Measurements from ENCODE around the gene GMNC.
"Not testable (repeated sequence)": the region's sequence is repeated elsewhere in the genome, so short reads cannot be mapped to it uniquely, and the experiment has no call there.

Gene GMNC, protein sequence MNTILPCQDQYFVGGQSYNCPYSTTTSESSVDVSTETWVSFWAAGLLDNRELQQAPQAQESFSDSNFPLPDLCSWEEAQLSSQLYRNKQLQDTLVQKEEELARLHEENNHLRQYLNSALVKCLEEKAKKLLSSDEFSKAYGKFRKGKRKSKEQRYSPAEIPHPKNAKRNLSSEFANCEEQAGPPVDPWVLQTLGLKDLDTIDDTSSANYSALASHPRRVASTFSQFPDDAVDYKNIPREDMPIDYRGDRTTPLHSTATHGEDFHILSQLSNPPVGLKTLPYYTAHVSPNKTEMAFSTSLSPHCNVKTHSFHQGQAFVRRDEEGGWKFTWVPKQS

DNA sequence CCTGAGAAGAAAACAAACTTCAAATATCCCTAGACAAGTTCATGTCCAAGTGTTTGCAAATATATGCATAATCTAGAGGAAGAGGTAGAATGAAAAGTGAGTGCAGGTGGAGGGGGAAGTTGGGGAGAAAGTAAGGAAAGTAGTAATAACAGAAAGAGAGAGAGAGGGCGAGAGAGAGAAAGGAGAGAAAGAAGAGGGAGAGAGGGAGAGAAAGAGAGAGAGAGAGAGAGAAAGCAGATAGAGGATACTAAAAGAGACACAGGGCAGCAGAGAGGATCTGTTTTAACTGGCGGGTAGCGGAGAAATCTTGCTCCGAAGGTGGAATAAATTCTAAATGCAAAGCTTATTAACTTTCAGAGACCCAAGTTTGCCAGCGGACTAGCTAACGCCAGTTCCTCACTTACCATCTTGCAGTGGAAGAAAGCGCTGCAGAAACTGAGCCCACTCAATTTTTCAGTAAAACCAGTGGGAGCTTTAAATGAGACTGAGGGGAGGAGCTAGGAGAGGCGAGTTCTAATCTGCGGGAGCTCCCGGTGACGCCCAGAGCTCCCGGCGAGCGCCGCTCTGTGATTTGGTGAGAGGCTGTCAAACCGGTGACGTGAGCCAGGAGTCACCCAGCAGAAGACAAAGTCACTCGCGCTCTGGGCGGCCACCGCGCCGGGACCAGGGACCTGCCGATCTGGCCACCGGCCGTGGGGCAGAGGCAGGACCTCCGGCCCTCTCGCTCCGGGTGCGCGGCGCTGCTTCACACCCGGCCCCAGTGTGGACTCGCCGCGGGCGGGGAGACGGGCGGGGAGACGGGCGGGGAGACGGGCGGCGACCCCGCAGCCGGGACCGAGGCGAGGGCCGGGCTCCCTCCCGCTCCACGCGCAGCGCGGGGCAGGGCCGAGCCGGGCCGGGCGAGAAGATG is at the start of gene GMNC:
Gene GMNC, minus strand, starts transcription at position 486 of the 910 bp plus-strand sequence. Its CDS starts 79 bp downstream, at position 407.
- Mint-ChIP-seq H3K27ac (no peak within 1 kb of the TSS), H3K4me1 (peaks cover 10% of the 10 kb centered on the region), H3K27me3 (peaks cover 45% of the 10 kb centered on the region), H3K9me3 (no peaks in the 10 kb centered on the region), H3K4me3 (peak within 1 kb of the TSS; percentile 61), H3K36me3 (no peaks in the 10 kb centered on the region)

DNA sequence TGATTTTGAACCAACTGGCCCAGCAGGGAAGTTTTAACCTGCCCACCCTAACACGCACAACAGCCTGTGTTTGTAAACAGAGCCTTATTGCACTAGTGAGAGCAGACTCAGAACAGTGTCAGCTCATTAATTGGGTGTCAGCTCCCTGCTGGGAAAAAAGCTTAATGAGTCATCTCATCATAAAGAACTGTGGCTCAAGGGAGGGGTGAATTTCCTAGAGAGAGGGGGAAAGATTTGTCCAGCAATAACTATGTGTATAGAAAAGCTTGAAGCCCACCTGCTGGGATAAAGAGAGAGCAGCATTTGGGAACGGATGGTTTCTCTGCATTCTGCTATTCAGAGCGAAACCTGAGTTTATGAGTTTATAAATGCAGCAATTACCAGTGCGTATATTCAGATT is 48.9 kb upstream of the GMNC start:
- Mint-ChIP-seq H3K27me3 (no peaks in the 10 kb centered on the region), H3K36me3 (no peaks in the 10 kb centered on the region), H3K27ac (no peak overlapping the region), H3K4me1 (no peaks in the 10 kb centered on the region), H3K4me3 (no peak overlapping the region), H3K9me3 (peaks cover 5% of the 10 kb centered on the region)

- Mint-ChIP-seq H3K27me3 (no peaks in the 10 kb centered on the region), H3K4me3 (no peak overlapping the region), H3K27ac (no peak overlapping the region), H3K36me3 (no peaks in the 10 kb centered on the region), H3K4me1 (no peaks in the 10 kb centered on the region), H3K9me3 (peaks cover 8% of the 10 kb centered on the region)
Observed at GRCh38 chr3:190909908-190910307, 47.4 kb upstream of the GMNC start.

- H3K27me3 Mint-ChIP-seq: no peaks in the 10 kb centered on the region
- H3K27ac Mint-ChIP-seq: no peak overlapping the region
- peaks cover 27% of the 10 kb centered on the region for H3K9me3 Mint-ChIP-seq
- no peaks in the 10 kb centered on the region for H3K36me3 Mint-ChIP-seq
- H3K4me1 Mint-ChIP-seq: no peaks in the 10 kb centered on the region
- no peak overlapping the region for H3K4me3 Mint-ChIP-seq
Observed at GRCh38 chr3:190903156-190903555, 40.7 kb upstream of the GMNC start.

GRCh38 chr3:190902292-190902691 is 39.8 kb upstream of the GMNC start:
- H3K4me3 Mint-ChIP-seq: no peak overlapping the region
- no peaks in the 10 kb centered on the region for H3K27me3 Mint-ChIP-seq
- no peak overlapping the region for H3K27ac Mint-ChIP-seq

GRCh38 chr3:190892395-190892902 is 30.0 kb upstream of the GMNC start:
- no peaks in the 10 kb centered on the region for H3K4me1 Mint-ChIP-seq
- no peaks in the 10 kb centered on the region for H3K36me3 Mint-ChIP-seq
- peaks cover 17% of the 10 kb centered on the region for H3K9me3 Mint-ChIP-seq
- H3K4me3 Mint-ChIP-seq: no peak overlapping the region
- H3K27ac Mint-ChIP-seq: no peak overlapping the region
- no peaks in the 10 kb centered on the region for H3K27me3 Mint-ChIP-seq

More at GRCh38 chr3:190902292-190902691, 39.8 kb upstream of the GMNC start:
- H3K4me1 Mint-ChIP-seq: no peaks in the 10 kb centered on the region
- H3K9me3 Mint-ChIP-seq: peaks cover 29% of the 10 kb centered on the region
- no peaks in the 10 kb centered on the region for H3K36me3 Mint-ChIP-seq

DNA sequence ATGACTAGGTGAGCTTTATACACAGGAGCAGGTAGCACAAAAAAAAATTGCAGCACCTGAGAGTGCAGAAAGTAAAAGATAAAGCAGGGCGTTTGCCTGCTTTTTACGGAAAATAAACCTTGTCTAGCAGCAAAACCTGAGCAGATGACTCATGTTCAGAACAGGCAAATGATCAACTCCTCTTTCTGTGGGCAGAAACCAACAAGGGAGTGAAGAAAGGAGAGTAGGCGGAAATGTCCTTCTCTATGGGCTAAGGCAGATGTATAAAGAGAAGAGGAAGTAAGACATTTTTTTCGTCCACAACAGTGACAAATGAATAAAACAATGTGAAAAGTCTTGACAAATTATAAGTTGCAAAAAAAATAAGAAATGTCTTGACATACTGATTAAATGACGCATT is 24.5 kb upstream of the GMNC start:
- Mint-ChIP-seq H3K27ac (no peak overlapping the region), H3K4me3 (no peak overlapping the region), H3K36me3 (no peaks in the 10 kb centered on the region)

DNA sequence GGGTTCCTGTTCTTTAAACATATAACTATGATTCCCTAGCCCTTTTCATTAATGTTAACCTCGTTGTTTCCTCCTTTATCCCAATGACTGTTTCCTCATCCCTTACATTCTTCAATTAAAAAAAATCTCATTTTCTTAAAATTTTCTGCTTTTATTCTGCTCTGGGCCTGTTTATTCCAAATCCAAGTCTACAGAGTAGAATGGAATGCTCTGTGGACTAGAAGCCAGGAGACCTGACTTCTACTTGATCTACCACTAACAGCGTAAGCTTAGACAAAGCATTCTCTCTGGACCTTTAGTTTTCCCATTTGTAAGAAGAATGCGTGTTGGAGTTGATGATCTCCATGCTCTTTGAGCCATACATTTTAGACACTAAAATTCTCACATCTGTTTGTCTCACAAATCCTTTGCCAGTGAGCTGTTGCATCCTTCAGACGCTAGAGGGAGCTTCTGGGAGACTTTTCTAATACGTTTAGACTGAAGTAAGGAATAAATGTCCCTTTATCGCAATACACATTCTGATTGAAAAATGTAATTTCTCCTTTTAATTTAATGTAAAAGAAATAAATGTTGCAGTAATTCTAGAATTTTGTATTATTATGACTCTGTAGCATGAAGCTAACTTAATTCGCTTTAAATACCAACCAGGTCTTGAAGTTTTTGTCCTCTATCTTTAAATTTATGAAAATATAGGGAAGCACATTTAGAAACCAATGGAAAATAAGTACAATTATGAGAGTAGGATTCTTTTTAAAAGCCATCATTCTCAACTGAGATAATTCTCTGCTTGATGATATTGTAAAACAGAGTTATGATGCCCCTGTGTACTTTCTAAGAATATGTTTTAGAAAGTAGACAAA is 21.7 kb upstream of the GMNC start:
- no peaks in the 10 kb centered on the region for H3K9me3 Mint-ChIP-seq
- no peaks in the 10 kb centered on the region for H3K4me1 Mint-ChIP-seq
- no peaks in the 10 kb centered on the region for H3K36me3 Mint-ChIP-seq
- H3K27me3 Mint-ChIP-seq: peaks cover 5% of the 10 kb centered on the region
- H3K4me3 Mint-ChIP-seq: no peak overlapping the region
- H3K27ac Mint-ChIP-seq: no peak overlapping the region

More for the DNA sequence above, 24.5 kb upstream of the GMNC start:
- Mint-ChIP-seq H3K4me1 (no peaks in the 10 kb centered on the region), H3K9me3 (no peaks in the 10 kb centered on the region), H3K27me3 (peaks cover 4% of the 10 kb centered on the region)

DNA sequence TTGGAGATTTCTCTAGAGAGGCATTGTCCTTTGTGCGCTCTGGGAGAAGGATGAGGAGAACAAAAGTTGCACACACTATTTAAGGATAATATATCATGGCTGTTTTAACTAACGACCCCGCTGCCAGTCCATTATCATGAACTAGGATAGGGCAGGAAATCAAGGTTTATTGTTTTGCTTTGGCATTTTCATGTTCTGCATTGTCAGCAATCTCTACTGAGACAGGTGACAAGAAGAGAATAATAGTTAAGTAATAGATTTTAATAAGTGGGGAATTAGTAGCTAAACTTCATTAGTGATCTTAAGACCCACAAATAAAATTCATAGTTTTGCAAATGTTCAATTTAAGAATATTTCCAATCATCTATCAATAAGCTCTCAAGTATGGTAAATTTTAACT is 20.6 kb upstream of the GMNC start:
- no peaks in the 10 kb centered on the region for H3K36me3 Mint-ChIP-seq
- peaks cover 5% of the 10 kb centered on the region for H3K27me3 Mint-ChIP-seq
- H3K9me3 Mint-ChIP-seq: no peaks in the 10 kb centered on the region
- no peaks in the 10 kb centered on the region for H3K4me1 Mint-ChIP-seq
- H3K27ac Mint-ChIP-seq: no peak overlapping the region
- no peak overlapping the region for H3K4me3 Mint-ChIP-seq

DNA sequence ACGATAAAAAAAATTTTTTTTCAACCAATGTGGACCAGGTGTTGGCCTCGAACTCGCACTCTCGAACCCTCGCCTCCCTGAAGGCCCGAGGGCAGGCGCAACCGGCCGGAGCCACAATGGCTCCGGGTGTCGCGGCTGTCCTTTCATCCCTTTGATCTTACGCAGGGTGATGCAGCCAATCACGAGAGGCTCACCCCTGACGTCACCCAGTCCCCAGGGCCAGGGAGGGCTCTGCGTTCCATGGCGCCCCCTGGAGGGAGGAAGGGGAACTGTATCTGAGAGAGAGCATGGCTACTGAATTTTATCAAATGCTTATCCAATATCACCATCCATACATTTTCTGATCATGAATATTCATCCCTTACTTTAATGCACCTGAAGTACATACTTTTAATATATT is 15.4 kb upstream of the GMNC start:
- no peaks in the 10 kb centered on the region for H3K9me3 Mint-ChIP-seq
- no peaks in the 10 kb centered on the region for H3K4me1 Mint-ChIP-seq
- no peaks in the 10 kb centered on the region for H3K36me3 Mint-ChIP-seq
- H3K4me3 Mint-ChIP-seq: no peak overlapping the region
- no peak overlapping the region for H3K27ac Mint-ChIP-seq
- H3K27me3 Mint-ChIP-seq: peaks cover 1% of the 10 kb centered on the region

GRCh38 chr3:190876433-190876832 is 13.9 kb upstream of the GMNC start:
- H3K27ac Mint-ChIP-seq, H3K36me3 Mint-ChIP-seq, H3K9me3 Mint-ChIP-seq, H3K4me3 Mint-ChIP-seq, H3K27me3 Mint-ChIP-seq, H3K4me1 Mint-ChIP-seq: not testable (repeated sequence)

GRCh38 chr3:190875061-190875460 is 12.6 kb upstream of the GMNC start:
- not testable (repeated sequence) for H3K4me3 Mint-ChIP-seq, H3K4me1 Mint-ChIP-seq, H3K9me3 Mint-ChIP-seq, H3K27me3 Mint-ChIP-seq, H3K27ac Mint-ChIP-seq, H3K36me3 Mint-ChIP-seq

- Mint-ChIP-seq H3K27me3 (peaks cover 14% of the 10 kb centered on the region), H3K4me1 (no peaks in the 10 kb centered on the region), H3K36me3 (no peaks in the 10 kb centered on the region), H3K9me3 (no peaks in the 10 kb centered on the region), H3K4me3 (no peak overlapping the region), H3K27ac (no peak overlapping the region)
Observed at GRCh38 chr3:190870127-190870526, 7.6 kb upstream of the GMNC start.

DNA sequence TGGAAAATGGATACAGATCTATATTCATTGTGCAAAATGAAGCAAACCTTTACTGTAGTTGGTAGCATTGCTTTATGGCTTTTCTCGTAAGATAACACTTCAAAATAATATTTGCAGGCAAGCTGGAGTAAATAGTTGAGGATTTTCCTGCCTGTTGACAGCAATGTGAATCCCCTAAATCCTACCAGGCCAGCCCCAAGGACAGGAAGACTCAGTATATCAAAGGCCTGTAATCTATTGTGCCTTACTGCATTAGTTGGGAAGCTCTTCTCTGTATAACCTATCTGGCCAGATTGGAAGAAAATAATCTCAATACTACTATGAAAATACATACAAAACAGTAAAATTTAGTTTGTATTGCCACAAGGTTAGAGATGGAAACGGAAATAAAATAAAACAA is 4.6 kb upstream of the GMNC start:
- Mint-ChIP-seq H3K27ac (no peak overlapping the region), H3K9me3 (no peaks in the 10 kb centered on the region), H3K4me1 (peaks cover 8% of the 10 kb centered on the region), H3K36me3 (no peaks in the 10 kb centered on the region), H3K4me3 (no peak overlapping the region), H3K27me3 (peaks cover 28% of the 10 kb centered on the region)

GRCh38 chr3:190865828-190866227 is 3.3 kb upstream of the GMNC start:
- Mint-ChIP-seq H3K36me3 (no peaks in the 10 kb centered on the region), H3K4me3 (no peak overlapping the region), H3K27me3 (peaks cover 33% of the 10 kb centered on the region), H3K4me1 (peaks cover 10% of the 10 kb centered on the region), H3K9me3 (no peaks in the 10 kb centered on the region), H3K27ac (no peak overlapping the region)

Data from activated naive CD4-positive, alpha-beta T cell treated with anti-CD3 and anti-CD28 coated beads, Interleukin-2, amount 50 U/mL, for 24 hours (primary cell).